HG03469 (cell line): Measurements from ENCODE around the gene FAM89A.
"Not testable (repeated sequence)": the region's sequence is repeated elsewhere in the genome, so short reads cannot be mapped to it uniquely, and the experiment has no call there.

Experiments used
- ATAC-seq: cut with Tn5 transposase; IDR thresholded peaks from one replicate; pipeline ENCODE4 v1.9.1; 2021; ENCODE audit warnings: mild to moderate bottlenecking, moderate library complexity, moderate number of reproducible peaks; ENCODE audit not compliant: unreplicated experiment

The FAM89A gene

GRCh38 chr1:231035799-231036198 lies 4.3 kb downstream of the FAM89A start:
- ATAC-seq = no peak

GRCh38 chr1:231032963-231033362 lies 7.1 kb downstream of the FAM89A start:
- no peak for ATAC-seq

GRCh38 chr1:231029841-231030240 lies 10.2 kb downstream of the FAM89A start:
- no peak for ATAC-seq

- not testable (repeated sequence) for ATAC-seq
Observed at GRCh38 chr1:231029247-231029646, 10.8 kb downstream of the FAM89A start.

- no peak for ATAC-seq
Observed at GRCh38 chr1:231028682-231029081, 11.4 kb downstream of the FAM89A start.

- ATAC-seq = no peak
Observed at GRCh38 chr1:231027971-231028370, 12.1 kb downstream of the FAM89A start.

- no peak for ATAC-seq
Observed at GRCh38 chr1:231027136-231027925, 12.7 kb downstream of the FAM89A start.

- no peak for ATAC-seq
Observed at GRCh38 chr1:231026576-231026975, 13.5 kb downstream of the FAM89A start.

- no peak for ATAC-seq
Observed at GRCh38 chr1:231023150-231023549, 16.9 kb downstream of the FAM89A start.

GRCh38 chr1:231022543-231022942 lies 17.5 kb downstream of the FAM89A start:
- ATAC-seq = not testable (repeated sequence)

- no peak for ATAC-seq
Observed at GRCh38 chr1:231021540-231022031, 18.5 kb downstream of the FAM89A start.

- ATAC-seq = no peak
Observed at GRCh38 chr1:231020816-231021215, 19.2 kb downstream of the FAM89A start.

- ATAC-seq = no peak
Observed at GRCh38 chr1:231020139-231020601, 19.9 kb downstream of the FAM89A start.

- no peak for ATAC-seq
Observed at GRCh38 chr1:231019711-231020110, 20.3 kb downstream of the FAM89A start.

- no peak for ATAC-seq
Observed at GRCh38 chr1:231016966-231017365, 23.1 kb downstream of the FAM89A start.

GRCh38 chr1:231016234-231016633 lies 23.8 kb downstream of the FAM89A start:
- ATAC-seq = no peak

- ATAC-seq = no peak
Observed at GRCh38 chr1:231013391-231014015, 26.6 kb downstream of the FAM89A start.

- no peak for ATAC-seq
Observed at GRCh38 chr1:231011963-231012362, 28.1 kb downstream of the FAM89A start.

- ATAC-seq = no peak
Observed at GRCh38 chr1:231011360-231011759, 28.7 kb downstream of the FAM89A start.

- ATAC-seq = not testable (repeated sequence)
Observed at GRCh38 chr1:231007535-231007934, 32.5 kb downstream of the FAM89A start.

- ATAC-seq = no peak
Observed at GRCh38 chr1:231001892-231002291, 38.2 kb downstream of the FAM89A start.

GRCh38 chr1:231000639-231001038 lies 39.4 kb downstream of the FAM89A start:
- no peak for ATAC-seq
